Stimulated activated CD8-positive, alpha-beta memory T cell treated with anti-CD3 and anti-CD28 coated beads, Interleukin-2, amount 100 ng/mL, for 48 hours (primary cell): ENCODE data around the gene GNL2.
"Not testable (repeated sequence)": the region's sequence is repeated elsewhere in the genome, so short reads cannot be mapped to it uniquely, and the experiment has no call there.

Experiments
- DNase-seq, 2 donors: peaks; one replicate each; pipeline ENCODE4 v3.0.0-alpha.2; 2020; ENCODE audit warnings: low read depth in 2 of 2

GNL2 gene

GRCh38 chr1:37559080-37559479 is 36.7 kb downstream of the GNL2 start:
- DNase-seq = no peak

GRCh38 chr1:37558411-37558810 is 37.3 kb downstream of the GNL2 start:
- DNase-seq = no peak

- DNase-seq = no peak
Measured at GRCh38 chr1:37557402-37557801, 38.3 kb downstream of the GNL2 start.

GRCh38 chr1:37556712-37557196 is 39.0 kb downstream of the GNL2 start, which contains the start of gene DNALI1:
DNALI1 (plus strand) TSS chr1:37556940; CDS start chr1:37556995, 55 bp downstream.
- DNase-seq = peak; percentile 5 to 28

- DNase-seq = peak; percentile 73 to 82
Measured at GRCh38 chr1:37553927-37554808, 41.6 kb downstream of the GNL2 start, which contains the start of gene SNIP1. SNIP1 (minus strand) TSS chr1:37554293; CDS start chr1:37554229, 64 bp downstream.

- no peak for DNase-seq
Measured at GRCh38 chr1:37553598-37553926, 42.2 kb downstream of the GNL2 start.

GRCh38 chr1:37549341-37549740 is 46.4 kb downstream of the GNL2 start:
- DNase-seq = no peak

GRCh38 chr1:37545019-37545418 is 50.7 kb downstream of the GNL2 start:
- DNase-seq = no peak

- no peak for DNase-seq
Measured at GRCh38 chr1:37544530-37544929, 51.2 kb downstream of the GNL2 start.

GRCh38 chr1:37540036-37540785 is 55.5 kb downstream of the GNL2 start:
- no peak for DNase-seq

GRCh38 chr1:37539154-37539553 is 56.6 kb downstream of the GNL2 start:
- DNase-seq = not testable (repeated sequence)

GRCh38 chr1:37537378-37537777 is 58.4 kb downstream of the GNL2 start:
- DNase-seq = no peak

GRCh38 chr1:37533317-37534093 is 62.2 kb downstream of the GNL2 start:
- DNase-seq = no peak

- not testable (repeated sequence) for DNase-seq
Measured at GRCh38 chr1:37532418-37533156, 63.1 kb downstream of the GNL2 start.

GRCh38 chr1:37529888-37530287 is 65.8 kb downstream of the GNL2 start:
- not testable (repeated sequence) for DNase-seq

- DNase-seq = no peak
Measured at GRCh38 chr1:37519613-37520012, 76.1 kb downstream of the GNL2 start.

- peak; percentile 22 to 56 for DNase-seq
Measured at GRCh38 chr1:37518929-37519328, 76.8 kb downstream of the GNL2 start.

GRCh38 chr1:37518241-37518640 is 77.5 kb downstream of the GNL2 start:
- not testable (repeated sequence) for DNase-seq

- DNase-seq = no peak
Measured at GRCh38 chr1:37517569-37517968, 78.2 kb downstream of the GNL2 start.
